GM12878 (cell line): ENCODE measurements around the gene DISC1. TPM values are rescaled to one million over a fixed set of nuclear protein-coding genes. Genes with fewer than 3 reads are reported as not detected.

Source experiments
- ATAC-seq: fragments of 200-7000 bp; cut with Tn5 transposase; 3 replicates; pipeline ENCODE4 v1.9.1; 2020; ENCODE audit warnings: mild to moderate bottlenecking, moderate library complexity
- BruUV-seq: library from RNA; stranded (reverse); fragments of 400-500 nt; replicated peaks from 2 replicates; lab custom pipeline; 2021; lab: Mats Ljungman, UMichigan
- CTCF ChIA-PET: fragments of 300-600 bp; sonication (Branson Sonifier 250); formaldehyde crosslinking; extraction: SDS; loops from one replicate; lab custom pipeline; 2021; ENCODE audit warnings: inconsistent platforms; lab: Yijun Ruan, JAX
- POLR2A ChIA-PET: fragments of 350-600 bp; formaldehyde crosslinking; extraction: SDS; loops from one replicate; lab custom pipeline; 2021; ENCODE audit warnings: inconsistent platforms; lab: Charles Lee
- RAD21 ChIA-PET: fragments of 300-600 bp; sonication (Branson Sonifier 250); formaldehyde crosslinking; loops from one replicate; lab custom pipeline; 2023; ENCODE audit warnings: antibody characterized with exemption; ENCODE audit not compliant: unreplicated experiment; lab: Charles Lee
- SMC1A ChIA-PET: fragments of 300-600 bp; sonication (Branson Sonifier 250); formaldehyde crosslinking; loops from one replicate; lab custom pipeline; 2023; ENCODE audit not compliant: unreplicated experiment, uncharacterized antibody; lab: Charles Lee
- DNase-seq: peaks from one replicate; pipeline ENCODE4 v3.0.0-alpha.2; 2011; ENCODE audit warnings: low read depth, low spot score
- FAIRE-seq: peaks from 3 replicates; lab custom pipeline; 2011; peaks lifted over from hg19 to GRCh38; lab: Jason Lieb, UNC
- H2AFZ ChIP-seq: 2 replicates; pipeline ENCODE4 v1.6.0; 2011; ENCODE audit warnings: low read depth, low read length, control low read depth; ENCODE audit not compliant: control insufficient read depth
- H3K27ac ChIP-seq: 2 replicates; pipeline ENCODE4 v1.5.1; 2011; ENCODE audit warnings: control low read depth; ENCODE audit not compliant: control insufficient read depth, insufficient read depth
- H3K27me3 ChIP-seq, 2 experiments: replicated peaks in 1 of 2; 2 replicates each; pipeline versions ENCODE4 v1.6.0 to v1.6.1; 2011; ENCODE audit warnings: low read length in 1 of 2; ENCODE audit not compliant: control insufficient read depth in 2 of 2, insufficient read depth in 2 of 2
- H3K36me3 ChIP-seq, 2 experiments: 2 replicates each; pipeline ENCODE4 v1.5.1; 2011; ENCODE audit warnings: low read length in 1 of 2; ENCODE audit not compliant: control insufficient read depth in 2 of 2, insufficient read depth in 2 of 2
- H3K4me1 ChIP-seq: 2 replicates; pipeline ENCODE4 v1.6.1; 2011; ENCODE audit warnings: mild to moderate bottlenecking, low read length, moderate library complexity, mixed read lengths; ENCODE audit not compliant: control insufficient read depth, insufficient read depth
- H3K4me2 ChIP-seq: 2 replicates; pipeline ENCODE4 v1.6.0; 2011; ENCODE audit warnings: control low read depth; ENCODE audit not compliant: control insufficient read depth, insufficient read depth
- H3K4me3 ChIP-seq: fragments of 200-600 bp; sonication (generic); 2 replicates; pipeline ENCODE4 v1.5.1; 2016
- H3K79me2 ChIP-seq: 2 replicates; pipeline ENCODE4 v1.6.0; 2011; ENCODE audit warnings: low read length; ENCODE audit not compliant: control insufficient read depth, insufficient read depth
- H3K9ac ChIP-seq: 2 replicates; pipeline ENCODE4 v1.8.0; 2011; ENCODE audit warnings: low read length, control low read depth, mixed read lengths; ENCODE audit not compliant: control insufficient read depth, insufficient read depth
- H3K9me3 ChIP-seq: replicated peaks from 3 replicates; pipeline ENCODE4 v1.5.1; 2011; ENCODE audit warnings: mild to moderate bottlenecking, low read length; ENCODE audit not compliant: control insufficient read depth, insufficient read depth
- H4K20me1 ChIP-seq: 2 replicates; pipeline ENCODE4 v1.6.0; 2011; ENCODE audit not compliant: control insufficient read depth, insufficient read depth
- CBX5 ChIP-seq: sonication (generic); IDR thresholded peaks from 2 replicates; pipeline ENCODE4 v1.6.1; 2016; ENCODE audit warnings: low read depth, moderate library complexity, mild to moderate bottlenecking, inconsistent platforms
- HSF1 ChIP-seq: fragments of 150-350 bp; IDR thresholded peaks from 2 replicates; pipeline ENCODE4 v1.6.1; 2014; ENCODE audit warnings: mild to moderate bottlenecking, low read depth, low read length
- JUNB ChIP-seq: IDR thresholded peaks from 2 replicates; pipeline ENCODE4 v1.6.1; 2016; ENCODE audit warnings: antibody characterized with exemption, mild to moderate bottlenecking
- LARP7 ChIP-seq: fragments of 450-650 bp; IDR thresholded peaks from 2 replicates; pipeline ENCODE4 v1.6.1; 2017; ENCODE audit warnings: mild to moderate bottlenecking
- MEF2A ChIP-seq: IDR thresholded peaks from 2 replicates; pipeline ENCODE4 v1.6.1; 2011; ENCODE audit warnings: low read depth, mild to moderate bottlenecking, low read length, moderate library complexity; ENCODE audit not compliant: insufficient read depth
- MXI1 ChIP-seq: fragments of 150-350 bp; IDR thresholded peaks from 2 replicates; pipeline ENCODE4 v1.6.1; 2011; ENCODE audit warnings: low read depth, mild to moderate bottlenecking, inconsistent platforms, low read length, improper control_type of control experiment
- NR2C1 ChIP-seq: fragments of 450-650 bp; IDR thresholded peaks from 2 replicates; pipeline ENCODE4 v1.6.1; 2017; ENCODE audit warnings: antibody characterized with exemption, mild to moderate bottlenecking, moderate library complexity
- POLR2AphosphoS5 ChIP-seq: IDR thresholded peaks from 2 replicates; pipeline ENCODE4 v1.6.1; 2011; ENCODE audit warnings: mild to moderate bottlenecking, low read length, inconsistent platforms
- STAT1 ChIP-seq: fragments of 450-650 bp; conservative IDR thresholded peaks from 2 replicates; pipeline ENCODE4 v1.6.1; 2014; ENCODE audit warnings: antibody characterized with exemption, mild to moderate bottlenecking
- TCF3 ChIP-seq: IDR thresholded peaks from 2 replicates; pipeline ENCODE4 v1.6.1; 2012; ENCODE audit warnings: low read depth, mild to moderate bottlenecking, low read length, borderline replicate concordance; ENCODE audit not compliant: insufficient read depth
- ZBED1 ChIP-seq: IDR thresholded peaks from 2 replicates; pipeline ENCODE4 v1.6.1; 2016; ENCODE audit warnings: borderline replicate concordance
- WGBS: methylation state at CpG from one replicate; pipeline ENCODE4 v1.1.6; 2016; ENCODE audit warnings: low lambda C conversion rate; ENCODE audit not compliant: insufficient replicate concordance, insufficient coverage; ENCODE audit errors: missing lambda C conversion rate; 5-methylcytosine and 5-hydroxymethylcytosine counted together
- in situ Hi-C: fragments of 300-500 bp; cut with MboI; formaldehyde crosslinking; loops from 9 replicates; pipeline ENCODE4 v1.14.3; 2018; ENCODE audit warnings: mixed read lengths
- intact Hi-C: fragments of 100-400 bp; cut with micrococcal nuclease; formaldehyde crosslinking; loops from one replicate; pipeline ENCODE4 v1.14.2; 2022; ENCODE audit not compliant: unreplicated experiment
- polyA plus RNA-seq, 11 experiments: library from polyadenylated mRNA; depleted of rRNA in 4 of 11; unstranded in 6 of 11; stranded (reverse) in 5 of 11; fragments of >200 nt; fragmentation: Nextera tagmentation in 4 of 11; fragmentation: Illumina TruSeq in 1 of 11; extraction: Ambion mirVana in 4 of 11; extraction: Trizol in 1 of 11; gene quantifications; 1 replicate in 1 of 11; 2 replicates in 10 of 11; pipeline versions ENCODE4 v1.2.1 to v1.2.3, GENCODE V29; 2011 to 2016; ENCODE audit warnings: inconsistent platforms in 2 of 11, missing spikeins in 2 of 11, low read depth in 1 of 11
- total RNA-seq, 4 experiments: library from RNA; depleted of rRNA in 3 of 4; stranded (reverse); fragments of >200 nt in 3 of 4; fragmentation: Illumina TruSeq in 1 of 4; extraction: Trizol in 1 of 4; gene quantifications; 2 replicates each; pipeline versions ENCODE4 v1.2.1 to v1.2.3, GENCODE V29; 2013 to 2021

The DISC1 gene
- total and polyA plus RNA-seq, 10 of the 15 experiments (the other 5 are each of a cell fraction or from before 2014, with no cell fraction given), result 0.05 to 0.72 (median 0.19) TPM; not detected in 1

- H3K27ac ChIP-seq, result no peak overlapping the region
- no peak overlapping the region for H3K4me2 ChIP-seq
- no peaks in the 10 kb centered on the region for H3K36me3 ChIP-seq
- no peak overlapping the region for H3K9ac ChIP-seq
- no peak overlapping the region for H3K4me3 ChIP-seq
- in situ Hi-C loops, result no loop called here
- CTCF ChIA-PET, result no interaction called here
- 48% methylated on average over 7 of the region's 7 CpGs for WGBS
- H3K9me3 ChIP-seq, result no peaks in the 10 kb centered on the region
- intact Hi-C loops, result no loop called here
- DNase-seq, result no peak
- no peaks in the 10 kb centered on the region for H3K79me2 ChIP-seq
- TF ChIP-seq JUNB (no peak), MEF2A (no peak)
- TF ChIP-seq, all 136 proteins: peak for 0
- no peaks in the 10 kb centered on the region for H3K4me1 ChIP-seq
- H3K27me3 ChIP-seq, result no peaks in the 10 kb centered on the region; a peak in 1 of 4 replicates
- H4K20me1 ChIP-seq, result no peaks in the 10 kb centered on the region
- no peak overlapping the region for H2AFZ ChIP-seq
- BruUV-seq, result no TSS peak
- SMC1A ChIA-PET, result no interaction called here
- ATAC-seq (no peak), FAIRE-seq (no peak)
- RAD21 ChIA-PET, result no interaction called here
- POLR2A ChIA-PET, result no interaction called here
Observed at GRCh38 chr1:231847612-231848397, 221.2 kb downstream of the DISC1 start.

- Histone ChIP-seq H3K79me2 (no peaks in the 10 kb centered on the region), H3K9ac (no peak overlapping the region), H3K36me3 (no peaks in the 10 kb centered on the region), H4K20me1 (no peaks in the 10 kb centered on the region), H2AFZ (no peak overlapping the region), H3K4me1 (no peaks in the 10 kb centered on the region), H3K27ac (no peak overlapping the region), H3K4me3 (no peak overlapping the region), H3K4me2 (no peak overlapping the region), H3K9me3 (no peaks in the 10 kb centered on the region), H3K27me3 (no peaks in the 10 kb centered on the region; a peak in 1 of 4 replicates)
- ChIA-PET RAD21 (no interaction called here), CTCF (no interaction called here), SMC1A (no interaction called here), POLR2A (no interaction called here)
- intact Hi-C loops (no loop called here), in situ Hi-C loops (no loop called here)
- ATAC-seq (no peak), FAIRE-seq (no peak), DNase-seq (no peak)
- no TSS peak for BruUV-seq
- TF ChIP-seq TCF3 (no peak), STAT1 (no peak), LARP7 (no peak), ZBED1 (no peak), HSF1 (no peak), CBX5 (no peak), MXI1 (no peak), POLR2AphosphoS5 (no peak), NR2C1 (no peak)
- WGBS, result 86% methylated on average over 5 of the region's 5 CpGs
Observed at GRCh38 chr1:231849981-231850380, 223.4 kb downstream of the DISC1 start.
